Neuronal stem cell (in vitro differentiated cells): ENCODE data around the gene GPX2.

Source experiments
- DNase-seq: peaks from one replicate; pipeline ENCODE4 v3.0.0-alpha.2; 2013; ENCODE audit warnings: low spot score
- H2AFZ ChIP-seq: one replicate; pipeline ENCODE4 v1.6.1; 2013; ENCODE audit warnings: mild to moderate bottlenecking, low read length, inconsistent platforms
- H2AK5ac ChIP-seq: 2 replicates; pipeline ENCODE4 v1.6.1; 2013; ENCODE audit warnings: low read depth, mild to moderate bottlenecking, inconsistent platforms, low read length, moderate library complexity, mixed read lengths
- H2BK120ac ChIP-seq: 2 replicates; pipeline ENCODE4 v1.6.1; 2013; ENCODE audit warnings: low read depth, mild to moderate bottlenecking, inconsistent platforms, low read length, moderate library complexity, mixed read lengths
- H2BK12ac ChIP-seq: one replicate; pipeline ENCODE4 v1.6.1; 2013; ENCODE audit warnings: low read length, inconsistent platforms
- H2BK15ac ChIP-seq: 2 replicates; pipeline ENCODE4 v1.6.1; 2013; ENCODE audit warnings: mild to moderate bottlenecking, low read length, inconsistent platforms, mixed read lengths
- H2BK5ac ChIP-seq: one replicate; pipeline ENCODE4 v1.6.1; 2013; ENCODE audit warnings: inconsistent platforms, mild to moderate bottlenecking, low read length, moderate library complexity
- H3K14ac ChIP-seq: one replicate; pipeline ENCODE4 v1.6.1; 2013; ENCODE audit warnings: low read length, inconsistent platforms
- H3K18ac ChIP-seq: 2 replicates; pipeline ENCODE4 v1.6.1; 2013; ENCODE audit warnings: low read length, inconsistent platforms
- H3K23ac ChIP-seq: 2 replicates; pipeline ENCODE4 v1.6.1; 2013; ENCODE audit warnings: low read depth, mild to moderate bottlenecking, mixed read lengths, low read length, inconsistent platforms; ENCODE audit not compliant: poor library complexity
- H3K27ac ChIP-seq: replicated peaks from 3 replicates; pipeline ENCODE4 v1.5.1; 2013; ENCODE audit warnings: low read length, inconsistent platforms
- H3K27me3 ChIP-seq, 3 experiments: 2 replicates each; pipeline ENCODE4 v1.6.1; 2013; ENCODE audit warnings: low read length in 3 of 3, mild to moderate bottlenecking in 2 of 3, inconsistent platforms in 1 of 3, low read depth in 1 of 3, mixed read lengths in 1 of 3, moderate library complexity in 1 of 3; ENCODE audit not compliant: control insufficient read depth in 3 of 3, insufficient read depth in 3 of 3
- H3K36me3 ChIP-seq, 2 donors: replicated peaks in 1 of 2; 2 replicates each; pipeline ENCODE4 v1.6.1; 2013; ENCODE audit warnings: low read length in 2 of 2; ENCODE audit not compliant: control insufficient read depth in 2 of 2, insufficient read depth in 2 of 2
- H3K4ac ChIP-seq: 2 replicates; pipeline ENCODE4 v1.6.1; 2013; ENCODE audit warnings: inconsistent platforms, mild to moderate bottlenecking, low read length, moderate library complexity
- H3K4me1 ChIP-seq, 2 donors: 1 replicate in 1 of 2; 2 replicates in 1 of 2; pipeline ENCODE4 v1.6.1; 2013; ENCODE audit warnings: low read length in 2 of 2, low read depth in 1 of 2; ENCODE audit not compliant: control insufficient read depth in 2 of 2, insufficient read depth in 1 of 2
- H3K4me2 ChIP-seq: one replicate; pipeline ENCODE4 v1.6.1; 2013; ENCODE audit warnings: mild to moderate bottlenecking, low read length, inconsistent platforms; ENCODE audit not compliant: insufficient read depth, poor library complexity, severe bottlenecking
- H3K4me3 ChIP-seq, 2 donors: 2 replicates each; pipeline ENCODE4 v1.5.1; 2013; ENCODE audit warnings: low read length in 2 of 2, mild to moderate bottlenecking in 2 of 2, inconsistent platforms in 1 of 2, moderate library complexity in 1 of 2
- H3K79me1 ChIP-seq: one replicate; pipeline ENCODE4 v1.6.1; 2013; ENCODE audit warnings: low read depth, mild to moderate bottlenecking, inconsistent platforms, low read length, moderate library complexity
- H3K9ac ChIP-seq: one replicate; pipeline ENCODE4 v1.6.1; 2013; ENCODE audit warnings: mild to moderate bottlenecking, low read depth, low read length, inconsistent platforms; ENCODE audit not compliant: poor library complexity
- H3K9me3 ChIP-seq, 2 donors: replicated peaks in 1 of 2; 2 replicates each; pipeline versions ENCODE3 to v1.6.1; 2013; ENCODE audit warnings: low read length in 2 of 2, mild to moderate bottlenecking in 2 of 2, inconsistent platforms in 1 of 2, low read depth in 1 of 2, mixed read lengths in 1 of 2, moderate library complexity in 1 of 2; ENCODE audit not compliant: control insufficient read depth in 2 of 2, insufficient read depth in 1 of 2
- H4K8ac ChIP-seq: one replicate; pipeline ENCODE4 v1.6.1; 2013; ENCODE audit warnings: low read depth, mild to moderate bottlenecking, inconsistent platforms, low read length, moderate library complexity
- H4K91ac ChIP-seq: one replicate; pipeline ENCODE4 v1.6.1; 2013; ENCODE audit warnings: low read length, low read depth, mild to moderate bottlenecking, inconsistent platforms; ENCODE audit not compliant: poor library complexity
- WGBS, 2 donors: extraction: QIAGEN DNeasy Blood & Tissue Kit; methylation state at CpG; one replicate each; pipeline ENCODE4 v1.1.7; 2013; ENCODE audit warnings: missing lambda C conversion rate in 2 of 2, mixed read lengths in 1 of 2; ENCODE audit not compliant: insufficient read length in 2 of 2, insufficient replicate concordance in 1 of 2; ENCODE audit errors: extremely low coverage in 2 of 2; 5-methylcytosine and 5-hydroxymethylcytosine counted together

The GPX2 gene

GRCh38 chr14:64945431-64946178 lies 3.1 kb upstream of the GPX2 start:
- H2AFZ ChIP-seq = no peak overlapping the region
- no peak overlapping the region for H2BK12ac ChIP-seq
- no peak overlapping the region for H3K4me3 ChIP-seq
- no peak overlapping the region for H3K27ac ChIP-seq
- H2BK15ac ChIP-seq = no peak overlapping the region
- WGBS, 2 donors = no CpG with 5 or more reads among the region's 12 CpGs
- H3K27me3 ChIP-seq = no peaks in the 10 kb centered on the region
- H4K8ac ChIP-seq = no peak overlapping the region
- H3K18ac ChIP-seq = no peak overlapping the region
- H4K91ac ChIP-seq = no peak overlapping the region
- no peak overlapping the region for H3K14ac ChIP-seq
- H3K23ac ChIP-seq = no peak overlapping the region
- DNase-seq = no peak
- H2AK5ac ChIP-seq = no peak overlapping the region
- H3K4me1 ChIP-seq = no peaks in the 10 kb centered on the region
- H2BK120ac ChIP-seq = no peak overlapping the region
- peaks cover 4 to 65% of the 10 kb centered on the region in 2 donors for H3K36me3 ChIP-seq
- no peak overlapping the region for H3K9ac ChIP-seq
- H3K4ac ChIP-seq = no peak overlapping the region
- peak overlapping the region; percentile 43 for H2BK5ac ChIP-seq
- no peaks in the 10 kb centered on the region for H3K9me3 ChIP-seq
- no peaks in the 10 kb centered on the region for H3K79me1 ChIP-seq
- no peak overlapping the region for H3K4me2 ChIP-seq

GRCh38 chr14:64944861-64945260 lies 2.3 kb upstream of the GPX2 start:
- Histone ChIP-seq H3K36me3 (peaks cover 5 to 64% of the 10 kb centered on the region in 2 donors), H3K9ac (no peak overlapping the region), H3K79me1 (no peaks in the 10 kb centered on the region), H2BK5ac (no peak overlapping the region), H3K4me1 (no peaks in the 10 kb centered on the region), H4K8ac (no peak overlapping the region), H3K9me3 (no peaks in the 10 kb centered on the region), H3K4me3 (no peak overlapping the region), H3K18ac (no peak overlapping the region), H2BK15ac (no peak overlapping the region), H3K27me3 (no peaks in the 10 kb centered on the region), H2AFZ (no peak overlapping the region), H4K91ac (no peak overlapping the region), H2BK120ac (no peak overlapping the region), H3K4me2 (no peak overlapping the region), H3K14ac (no peak overlapping the region), H3K27ac (no peak overlapping the region), H3K23ac (no peak overlapping the region), H3K4ac (no peak overlapping the region), H2BK12ac (no peak overlapping the region), H2AK5ac (no peak overlapping the region)
- WGBS, 2 donors = no CpG with 5 or more reads among the region's 4 CpGs
- no peak for DNase-seq

- no peak overlapping the region for H2BK120ac ChIP-seq
- no peaks in the 10 kb centered on the region for H3K27me3 ChIP-seq
- H2AK5ac ChIP-seq = no peak overlapping the region
- H2BK12ac ChIP-seq = no peak overlapping the region
- no peak overlapping the region for H3K4me2 ChIP-seq
- no peak overlapping the region for H3K9ac ChIP-seq
- H2BK15ac ChIP-seq = no peak overlapping the region
- H2AFZ ChIP-seq = no peak overlapping the region
- H4K8ac ChIP-seq = no peak overlapping the region
- H3K4me3 ChIP-seq = no peak overlapping the region
- no peaks in the 10 kb centered on the region for H3K4me1 ChIP-seq
- no peak overlapping the region for H3K4ac ChIP-seq
- H3K79me1 ChIP-seq = no peaks in the 10 kb centered on the region
- H3K9me3 ChIP-seq = no peaks in the 10 kb centered on the region
- WGBS, 2 donors = no CpG with 5 or more reads among the region's 2 CpGs
- no peak for DNase-seq
- H2BK5ac ChIP-seq = no peak overlapping the region
- H3K23ac ChIP-seq = no peak overlapping the region
- H3K18ac ChIP-seq = no peak overlapping the region
- H3K27ac ChIP-seq = no peak overlapping the region
- peaks cover 5 to 60% of the 10 kb centered on the region in 2 donors for H3K36me3 ChIP-seq
- no peak overlapping the region for H3K14ac ChIP-seq
- no peak overlapping the region for H4K91ac ChIP-seq
Measured at GRCh38 chr14:64944041-64944440, 1.5 kb upstream of the GPX2 start.

- H3K36me3 ChIP-seq = peaks cover 5 to 55% of the 10 kb centered on the region in 2 donors
- H3K9ac ChIP-seq = no peak overlapping the region
- peaks cover 0 to 1% of the 10 kb centered on the region in 2 donors for H3K4me1 ChIP-seq
- no peak overlapping the region for H3K18ac ChIP-seq
- no peaks in the 10 kb centered on the region for H3K9me3 ChIP-seq
- H3K27me3 ChIP-seq = no peaks in the 10 kb centered on the region
- H2AK5ac ChIP-seq = no peak overlapping the region
- no peak overlapping the region for H3K4me3 ChIP-seq
- no CpG with 5 or more reads among the region's 6 CpGs for WGBS, 2 donors
- no peak overlapping the region for H3K27ac ChIP-seq
- H2BK120ac ChIP-seq = no peak overlapping the region
- no peaks in the 10 kb centered on the region for H3K79me1 ChIP-seq
- H2BK12ac ChIP-seq = no peak overlapping the region
- no peak overlapping the region for H2AFZ ChIP-seq
- H3K14ac ChIP-seq = no peak overlapping the region
- H2BK15ac ChIP-seq = no peak overlapping the region
- no peak overlapping the region for H4K91ac ChIP-seq
- H3K23ac ChIP-seq = no peak overlapping the region
- H4K8ac ChIP-seq = no peak overlapping the region
- no peak overlapping the region for H2BK5ac ChIP-seq
- DNase-seq = no peak
- H3K4ac ChIP-seq = no peak overlapping the region
- H3K4me2 ChIP-seq = no peak overlapping the region
Measured at GRCh38 chr14:64943556-64943955, 1.0 kb upstream of the GPX2 start.
